HG02970 (cell line): Measurements from ENCODE around the gene IP6K1.
"Not testable (repeated sequence)": the region's sequence is repeated elsewhere in the genome, so short reads cannot be mapped to it uniquely, and the experiment has no call there.

Experiments
- ATAC-seq: cut with Tn5 transposase; IDR thresholded peaks from one replicate; pipeline ENCODE4 v1.9.1; 2021; ENCODE audit warnings: mild to moderate bottlenecking, moderate library complexity, moderate number of reproducible peaks; ENCODE audit not compliant: unreplicated experiment, low FRiP score

Gene IP6K1

DNA sequence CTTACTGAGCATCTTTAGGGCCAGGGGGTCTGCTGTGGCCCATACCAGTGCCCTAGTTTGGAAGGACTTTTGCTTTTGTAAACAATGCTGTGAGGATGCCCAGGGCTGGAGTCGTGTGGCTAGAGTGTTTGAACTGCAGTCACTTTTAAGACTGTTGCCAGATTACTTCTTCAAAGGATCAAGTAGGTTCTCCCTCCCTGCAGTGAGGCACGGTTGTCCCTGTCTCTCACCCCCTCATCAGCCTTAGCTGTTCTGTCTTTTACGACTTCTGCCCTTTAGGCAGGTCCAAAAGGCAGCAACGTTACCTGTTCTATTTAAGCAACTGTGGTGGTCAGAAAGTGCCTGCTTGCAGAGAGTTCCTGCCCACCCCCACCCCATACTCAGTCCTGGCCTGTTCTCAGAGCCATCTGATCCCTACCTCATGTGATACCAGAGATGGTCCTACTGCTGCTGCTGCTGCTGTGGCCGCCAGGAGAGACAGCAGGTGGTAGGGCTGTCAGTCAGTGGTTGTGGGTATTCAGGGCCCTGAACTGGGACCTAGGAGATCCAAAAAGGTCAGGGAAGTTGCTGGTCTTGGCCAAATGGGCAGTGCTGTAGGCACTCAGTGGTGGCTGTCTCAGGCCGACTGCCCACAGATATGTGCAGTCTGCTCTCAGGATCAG, 91.8 kb downstream of the IP6K1 start:
- not testable (repeated sequence) for ATAC-seq

- ATAC-seq: not testable (repeated sequence)
Measured at GRCh38 chr3:49691481-49691880, 94.9 kb downstream of the IP6K1 start.

DNA sequence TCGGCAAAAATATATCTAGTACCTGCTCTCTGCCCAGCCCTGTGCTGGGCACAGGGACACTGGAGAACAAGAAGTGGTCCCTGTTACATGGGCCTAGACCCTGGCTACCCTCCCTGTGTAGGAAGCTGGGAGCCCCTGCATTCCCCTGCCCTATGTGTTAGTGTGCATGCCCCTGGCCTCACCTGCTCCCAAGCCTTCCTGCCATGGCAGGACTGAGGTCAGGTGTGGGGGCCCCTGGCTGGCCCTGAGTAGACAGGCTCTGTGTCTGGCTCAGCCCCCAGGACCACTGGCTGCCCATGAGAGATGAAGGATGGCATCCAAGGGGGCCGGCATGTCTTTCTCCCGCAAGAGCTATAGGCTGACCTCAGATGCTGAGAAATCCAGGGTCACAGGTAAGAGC, 95.5 kb downstream of the IP6K1 start:
- not testable (repeated sequence) for ATAC-seq

- not testable (repeated sequence) for ATAC-seq
Measured at GRCh38 chr3:49689908-49690624, 96.3 kb downstream of the IP6K1 start.

DNA sequence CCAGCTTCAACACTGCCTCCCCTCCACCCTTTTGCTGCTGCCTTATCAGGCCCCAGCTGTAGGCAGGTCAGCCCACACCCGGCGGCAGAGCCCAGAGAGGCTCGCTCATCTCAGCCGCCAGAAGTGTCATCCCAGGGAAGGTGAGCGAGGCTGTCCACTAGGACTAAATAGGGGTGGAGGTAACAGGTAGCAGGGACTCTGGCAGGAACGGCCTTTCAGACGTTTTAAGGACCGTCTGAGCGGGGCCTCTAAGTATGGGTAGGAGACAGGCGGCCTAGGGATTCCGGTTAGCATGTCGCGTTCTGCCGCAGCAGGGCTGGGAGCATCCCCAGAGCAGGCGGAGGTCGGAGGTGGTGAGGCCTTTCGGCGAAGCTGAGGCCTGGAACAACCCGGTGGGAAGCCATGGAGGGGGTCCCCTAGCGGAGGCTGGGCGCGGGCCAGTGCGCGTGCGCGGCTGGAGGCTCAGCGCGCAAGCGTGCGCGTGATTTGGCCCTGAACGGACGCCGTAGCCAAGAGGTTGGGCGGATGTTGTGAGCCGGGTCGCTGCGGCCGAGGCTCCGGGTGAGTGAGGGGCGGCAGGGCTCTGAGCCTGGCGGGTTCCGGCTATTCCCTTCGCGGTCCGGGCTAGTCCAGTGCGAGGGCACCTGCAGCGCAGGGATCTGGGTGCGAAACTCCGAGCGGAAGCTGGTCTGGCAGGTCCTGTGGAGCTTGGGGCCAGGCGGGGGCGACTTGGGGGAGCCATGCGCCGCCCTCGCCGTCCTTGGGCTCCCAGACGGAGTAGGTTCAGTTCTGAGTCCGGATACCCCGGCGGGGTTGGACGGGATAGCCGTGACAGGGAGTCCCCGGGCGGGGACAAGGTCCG, 97.1 kb downstream of the IP6K1 start, which contains the start of the genes MST1 and RNF123:
MST1 (minus strand) TSS at position 429 of the 862 bp plus-strand sequence. CDS start 783 bp downstream, outside the sequence.
RNF123 (plus strand) TSS at position 512 of the 862 bp plus-strand sequence. CDS start 1,609 bp downstream, outside the sequence.
- ATAC-seq: peak; percentile 65

DNA sequence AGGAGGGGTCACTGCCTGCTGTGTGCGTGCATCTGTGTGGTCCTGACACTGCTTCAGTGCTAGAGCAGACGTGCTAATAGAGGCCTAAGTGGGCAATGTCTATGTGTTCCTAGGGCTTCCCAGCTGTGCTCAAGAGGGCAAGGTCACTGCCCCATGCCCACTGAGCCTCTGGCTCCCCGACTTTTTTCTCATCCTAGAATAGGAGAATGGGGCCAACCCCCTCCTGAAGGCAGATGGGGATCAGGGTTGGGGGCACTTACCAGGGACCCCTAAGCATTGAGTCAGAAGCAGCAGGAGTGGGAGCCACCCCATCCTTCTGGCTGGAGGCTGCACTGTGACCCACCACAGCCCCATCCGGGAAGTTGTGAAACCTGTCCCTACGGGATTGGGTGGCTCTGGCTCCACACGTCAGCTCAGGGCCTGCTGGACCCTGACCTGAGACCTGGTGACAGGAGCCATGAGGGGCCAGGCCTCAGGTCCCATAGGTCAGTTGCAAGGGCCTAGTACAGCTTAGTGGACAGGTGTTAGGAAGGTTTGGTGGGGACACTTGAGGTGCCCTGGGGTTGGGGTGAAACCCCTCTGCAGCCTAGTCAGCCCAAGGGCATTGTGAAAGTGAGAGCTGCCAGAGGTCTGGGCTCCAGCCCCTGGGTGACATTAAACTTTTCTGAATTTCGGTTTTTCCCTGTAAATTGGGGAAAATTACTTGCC, 97.8 kb downstream of the IP6K1 start:
- peak; percentile 3 for ATAC-seq

DNA sequence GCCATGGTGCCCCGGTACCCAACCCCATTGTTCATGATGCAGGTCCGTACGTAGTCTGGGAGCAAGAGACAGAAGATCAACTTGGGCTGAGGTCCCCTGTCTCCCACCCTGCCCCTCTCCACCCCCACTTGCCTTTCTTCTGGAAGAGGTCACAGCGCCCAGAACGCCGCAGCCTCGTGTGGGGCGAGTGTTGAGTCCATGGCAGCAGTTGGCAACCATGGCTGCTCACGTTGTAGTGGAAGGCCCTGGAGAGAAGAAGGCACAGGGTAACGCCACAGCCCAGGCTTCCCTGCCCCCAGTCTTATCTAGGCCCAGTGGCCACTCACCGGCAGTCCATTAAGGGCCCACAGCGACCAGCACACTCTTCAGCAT, 98.9 kb downstream of the IP6K1 start:
- ATAC-seq: not testable (repeated sequence)

GRCh38 chr3:49686769-49687423, 99.4 kb downstream of the IP6K1 start:
- not testable (repeated sequence) for ATAC-seq

GRCh38 chr3:49686346-49686745, 100.0 kb downstream of the IP6K1 start:
- ATAC-seq: not testable (repeated sequence)

GRCh38 chr3:49685846-49686245, 100.5 kb downstream of the IP6K1 start:
- not testable (repeated sequence) for ATAC-seq

DNA sequence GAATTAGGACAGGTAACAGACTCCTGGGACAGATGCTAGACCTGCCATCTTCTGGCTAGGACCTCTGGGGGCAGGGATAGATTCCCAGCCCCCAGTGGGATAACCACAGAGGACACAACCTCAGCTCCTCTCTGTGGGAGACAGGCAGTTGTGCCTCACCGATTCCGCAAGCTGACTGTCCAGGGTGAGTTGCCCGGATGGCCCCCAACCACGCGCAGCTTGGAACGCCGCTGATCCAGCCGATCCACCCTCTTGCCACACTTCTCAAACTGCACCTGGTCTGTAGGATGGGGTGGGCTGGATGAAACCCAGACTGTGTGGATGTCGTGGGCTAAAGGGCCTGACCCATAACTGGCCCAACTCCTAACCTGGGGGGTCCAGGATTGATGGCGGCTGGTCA, 101.2 kb downstream of the IP6K1 start:
- not testable (repeated sequence) for ATAC-seq

GRCh38 chr3:49684453-49684852, 101.9 kb downstream of the IP6K1 start:
- not testable (repeated sequence) for ATAC-seq

DNA sequence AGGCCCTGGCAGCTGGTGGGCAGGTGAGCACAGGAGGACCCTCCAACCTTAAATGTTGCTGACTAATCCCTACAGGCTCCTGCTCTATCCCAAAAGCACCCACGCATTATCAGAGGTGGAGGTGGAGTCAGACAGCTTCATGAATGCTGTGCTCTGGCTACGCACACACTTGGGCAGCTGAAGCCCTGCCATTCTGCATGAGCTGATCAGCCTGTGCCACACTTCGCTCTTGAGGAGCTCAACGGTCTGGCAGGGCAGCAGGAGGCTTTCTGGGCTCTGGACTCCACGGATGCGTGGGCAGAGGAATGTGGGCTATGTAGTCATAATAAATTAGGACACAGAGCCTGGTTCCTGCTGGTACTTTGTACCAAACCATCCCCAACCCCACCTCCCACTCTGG, 103.2 kb downstream of the IP6K1 start:
- no peak for ATAC-seq

DNA sequence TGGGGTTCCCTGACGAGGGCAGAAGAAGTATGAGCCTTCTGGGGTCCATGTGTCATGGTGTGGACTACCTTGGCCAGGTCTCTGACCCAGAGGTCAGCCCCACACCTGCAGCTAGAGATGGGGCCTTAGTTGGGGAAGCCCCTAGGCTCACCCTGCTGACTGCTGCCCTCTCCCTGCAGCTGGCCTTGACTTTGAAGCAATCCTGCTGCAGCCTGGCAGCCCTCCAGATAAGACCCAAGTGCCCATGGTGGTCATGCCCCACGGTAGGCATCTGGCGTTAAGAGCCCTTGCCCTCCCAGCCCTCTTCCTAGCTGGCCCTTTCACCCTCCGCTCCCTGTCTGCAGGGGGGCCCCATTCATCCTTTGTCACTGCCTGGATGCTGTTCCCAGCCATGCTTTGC, 104.8 kb downstream of the IP6K1 start:
- no peak for ATAC-seq

DNA sequence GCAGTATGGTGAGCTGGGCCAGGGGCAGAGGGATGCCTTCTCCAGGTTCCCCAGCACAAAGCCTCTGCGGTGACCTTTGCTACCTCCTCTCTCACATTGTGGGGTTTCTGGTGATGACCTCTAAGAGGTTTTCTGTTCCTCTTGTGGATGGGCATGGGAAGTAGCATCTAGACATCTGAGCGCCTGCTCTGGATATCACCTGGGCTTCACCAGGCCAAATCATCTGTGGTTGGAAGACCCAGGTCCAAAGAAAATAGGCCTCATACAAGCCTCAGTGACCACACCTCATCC, 105.2 kb downstream of the IP6K1 start:
- no peak for ATAC-seq

- no peak for ATAC-seq
Measured at GRCh38 chr3:49680493-49681231, 105.7 kb downstream of the IP6K1 start.

DNA sequence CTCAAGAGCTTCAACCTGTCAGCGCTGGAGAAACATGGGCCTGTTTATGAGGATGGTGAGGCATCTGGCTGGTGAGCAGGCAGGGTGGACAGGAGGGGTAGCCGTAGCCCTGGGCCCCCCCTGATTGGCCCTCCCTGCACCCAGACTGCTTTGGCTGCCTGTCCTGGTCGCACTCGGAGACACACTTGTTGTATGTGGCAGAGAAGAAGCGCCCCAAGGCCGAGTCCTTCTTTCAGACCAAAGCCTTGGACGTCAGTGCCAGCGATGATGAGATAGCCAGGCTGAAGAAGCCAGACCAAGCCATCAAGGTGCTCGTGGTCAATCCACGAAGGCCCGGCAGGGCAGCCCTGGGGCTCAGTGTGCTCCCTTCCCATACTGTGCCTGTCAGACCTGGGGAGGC, 110.4 kb downstream of the IP6K1 start:
- ATAC-seq: no peak

GRCh38 chr3:49674497-49674983, 111.8 kb downstream of the IP6K1 start:
- peak; percentile 10 for ATAC-seq
